GM18907 (cell line): Measurements from ENCODE around the gene TDRD12.
"Not testable (repeated sequence)": the region's sequence is repeated elsewhere in the genome, so short reads cannot be mapped to it uniquely, and the experiment has no call there.

ENCODE experiments used
- ATAC-seq: cut with Tn5 transposase; IDR thresholded peaks from one replicate; pipeline ENCODE4 v1.9.1; 2021; ENCODE audit warnings: mild to moderate bottlenecking, moderate library complexity; ENCODE audit not compliant: unreplicated experiment

Gene TDRD12

DNA sequence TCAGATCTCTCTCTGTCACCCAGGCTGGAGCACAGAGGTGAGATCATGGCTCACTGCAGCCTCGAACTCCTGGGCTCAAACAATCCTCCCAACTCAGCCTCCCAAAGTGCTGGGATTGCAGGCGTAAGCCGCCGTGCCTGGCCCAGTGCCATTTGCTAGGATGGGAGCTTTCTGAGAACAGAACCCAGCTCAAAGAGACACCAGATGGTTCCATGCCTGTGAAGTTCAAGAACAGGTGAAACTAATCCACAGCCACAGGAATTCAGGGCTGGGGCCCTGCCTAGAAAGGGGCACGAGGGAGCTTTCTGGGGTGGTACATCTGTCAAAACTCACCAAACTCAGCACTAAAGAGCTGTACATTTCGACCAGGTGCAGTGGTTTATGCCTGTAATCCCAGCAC, 145.8 kb downstream of the TDRD12 start:
- ATAC-seq, result no peak

DNA sequence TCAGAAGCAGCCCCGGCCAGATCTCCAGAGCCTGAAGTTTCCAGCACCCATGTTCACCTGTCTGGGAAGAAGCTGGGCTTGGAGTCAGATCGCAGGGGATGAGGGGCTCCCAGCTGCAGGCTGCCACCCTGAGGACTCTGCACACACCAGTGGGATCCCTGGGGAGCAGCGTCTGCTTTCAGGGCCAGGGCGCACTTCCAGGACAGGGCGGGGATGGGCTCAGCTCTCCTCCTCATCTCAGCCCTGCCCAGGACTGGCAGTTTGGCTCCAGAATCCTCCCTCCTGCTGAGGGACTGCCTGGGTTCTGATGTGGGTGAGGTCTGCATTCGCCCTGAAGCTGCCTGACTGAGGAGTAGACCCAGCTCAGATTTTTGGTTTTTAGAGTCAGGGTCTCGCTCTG, 146.5 kb downstream of the TDRD12 start:
- ATAC-seq, result no peak

DNA sequence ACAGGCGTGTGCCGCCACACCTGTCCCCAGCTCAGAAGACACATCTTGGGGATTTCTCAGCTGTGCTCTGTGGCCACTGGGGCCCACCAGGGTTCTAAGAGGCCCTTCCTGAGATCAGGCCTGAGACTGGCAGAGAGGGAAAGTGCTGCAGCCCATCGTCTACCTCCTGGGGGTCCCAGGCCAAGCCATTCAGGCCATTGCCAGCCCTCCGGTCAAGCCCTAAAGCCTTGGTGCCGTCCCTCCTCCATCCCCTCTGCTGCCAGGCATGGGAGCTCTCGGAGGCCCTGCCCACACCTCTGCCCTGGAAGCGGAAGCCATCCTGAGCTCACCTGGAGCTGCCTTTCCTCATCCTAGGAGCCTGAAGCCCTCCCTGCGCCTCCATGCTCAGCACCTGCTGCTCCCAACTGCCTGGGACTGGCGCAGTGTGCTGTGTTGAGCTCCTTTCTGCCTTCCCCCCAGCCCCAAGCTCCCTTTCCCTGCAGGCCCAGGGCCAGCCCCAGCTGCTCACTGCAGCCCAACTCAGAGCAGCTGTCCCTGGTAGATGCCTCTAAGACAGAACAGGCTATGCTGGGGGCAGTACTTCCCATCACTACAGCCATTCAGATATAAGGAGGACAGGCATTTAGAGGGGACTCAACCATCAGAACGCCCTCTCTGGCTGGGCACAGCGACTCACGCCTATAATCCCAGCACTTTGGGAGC, 147.1 kb downstream of the TDRD12 start:
- ATAC-seq, result no peak

DNA sequence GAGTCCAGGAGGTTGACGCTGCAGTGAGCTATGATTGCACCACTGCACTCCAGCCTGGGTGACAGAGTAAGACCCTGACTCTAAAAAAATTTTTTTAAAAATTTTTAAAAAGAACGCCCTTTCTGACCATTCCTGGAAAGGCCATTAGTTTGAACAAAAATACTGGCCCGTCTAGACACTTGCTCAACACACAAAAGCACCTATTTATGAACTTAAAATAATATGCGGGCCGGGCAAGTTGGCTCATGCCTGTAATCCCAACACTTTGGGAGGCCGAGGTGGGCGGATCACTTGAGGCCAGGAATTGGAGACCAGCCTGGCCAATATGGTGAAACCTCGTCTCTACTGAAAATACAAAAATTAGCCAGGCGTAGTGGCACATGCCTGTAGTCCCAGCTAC, 147.9 kb downstream of the TDRD12 start:
- ATAC-seq, result not testable (repeated sequence)

DNA sequence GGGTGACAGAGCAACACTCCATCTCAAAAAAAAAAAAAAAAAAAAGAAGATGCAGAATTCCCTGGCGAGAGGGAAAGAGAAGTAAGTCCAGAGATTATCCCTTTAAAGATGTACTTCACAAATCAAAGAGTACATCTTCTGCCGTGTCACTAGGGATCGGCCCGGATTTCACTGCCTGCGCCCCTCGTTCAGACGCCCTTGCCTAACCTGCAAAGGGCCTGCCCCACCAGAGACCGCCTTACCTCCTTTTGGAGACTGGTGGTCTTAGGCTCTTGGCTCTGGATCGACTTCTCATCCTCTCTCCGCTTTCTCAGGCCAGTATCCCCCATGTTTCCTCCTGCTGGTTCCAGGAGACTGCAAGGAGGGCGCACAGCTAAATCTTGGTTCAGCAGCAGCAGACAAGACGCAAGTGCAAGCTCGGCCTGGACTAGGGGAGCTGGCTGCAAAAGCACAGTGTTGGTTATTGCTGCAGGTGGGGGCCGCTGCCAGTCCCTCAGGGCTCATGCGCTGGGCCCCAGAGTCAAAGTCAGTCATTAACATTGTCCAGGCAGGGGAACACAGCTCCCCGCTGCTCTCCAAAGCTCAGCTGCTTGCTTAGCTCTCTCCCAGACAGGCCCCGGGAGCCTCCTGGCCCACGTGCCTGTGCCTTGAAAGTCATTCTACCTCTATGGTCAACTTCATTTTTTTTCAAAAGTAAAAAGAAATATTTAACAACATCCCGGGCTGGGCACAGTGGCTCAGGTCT, 148.8 kb downstream of the TDRD12 start:
- ATAC-seq, result no peak

DNA sequence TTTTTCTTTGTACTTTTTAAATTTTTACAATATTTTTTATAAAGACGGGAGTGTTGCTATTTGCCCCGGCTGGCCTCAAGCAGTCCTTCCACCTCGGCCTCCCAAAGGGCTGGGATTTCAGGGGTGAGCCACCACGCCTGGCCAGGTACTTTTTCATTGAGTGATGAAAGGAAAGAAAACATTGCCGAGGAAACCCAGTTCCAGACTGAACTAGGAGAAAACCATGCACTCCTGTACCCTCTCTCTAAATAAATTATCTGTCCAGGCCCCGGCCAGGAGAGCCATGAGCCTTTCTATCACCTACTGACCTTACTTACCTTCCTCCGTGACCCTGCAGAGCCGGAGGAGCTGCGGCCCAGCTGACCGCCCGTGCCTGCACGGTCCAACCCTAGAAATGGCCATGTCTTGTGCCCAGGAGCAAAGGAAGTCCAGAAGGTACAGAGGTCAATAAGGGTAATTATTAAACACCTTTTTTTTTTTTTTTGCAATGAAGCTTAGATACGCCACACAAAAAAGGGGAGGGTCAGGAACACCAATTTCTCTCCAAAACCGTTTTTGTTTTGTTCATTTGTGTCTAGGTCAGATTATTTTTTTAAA, 149.9 kb downstream of the TDRD12 start, which contains the start of gene SLC7A9:
Gene SLC7A9 (minus strand): TSS at position 399 of the 597 bp plus-strand sequence. CDS start 1,233 bp downstream, outside the sequence.
- no peak for ATAC-seq

DNA sequence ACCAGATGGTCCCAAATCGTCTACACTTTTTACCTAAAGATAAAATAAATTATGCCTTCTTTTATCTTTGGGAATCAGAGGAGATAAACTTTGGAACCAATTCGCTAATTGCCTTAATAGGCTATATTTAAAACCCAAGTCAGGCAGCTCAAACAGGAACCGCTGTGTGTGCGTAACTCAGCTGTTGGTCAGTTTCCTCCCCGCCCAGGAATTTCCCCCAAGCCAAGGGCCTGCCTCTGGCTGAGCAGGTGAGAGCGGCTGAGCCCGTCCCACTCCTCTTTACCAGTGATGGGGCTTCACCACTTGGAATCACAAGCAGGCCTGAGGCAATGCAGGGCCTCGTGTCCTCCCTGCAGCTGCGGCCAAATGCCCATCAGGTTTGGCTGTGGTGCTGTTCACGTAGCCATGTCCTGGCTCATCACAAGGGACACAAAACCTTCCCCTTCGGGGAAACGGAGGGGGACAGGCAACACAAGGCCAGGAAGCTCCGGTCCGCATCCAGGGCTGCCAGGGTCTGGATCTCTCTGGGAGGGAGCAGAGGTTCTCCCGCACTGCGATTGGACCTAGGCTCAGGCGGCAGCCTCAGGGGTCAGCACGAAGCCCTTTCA, 150.5 kb downstream of the TDRD12 start:
- ATAC-seq, result no peak

DNA sequence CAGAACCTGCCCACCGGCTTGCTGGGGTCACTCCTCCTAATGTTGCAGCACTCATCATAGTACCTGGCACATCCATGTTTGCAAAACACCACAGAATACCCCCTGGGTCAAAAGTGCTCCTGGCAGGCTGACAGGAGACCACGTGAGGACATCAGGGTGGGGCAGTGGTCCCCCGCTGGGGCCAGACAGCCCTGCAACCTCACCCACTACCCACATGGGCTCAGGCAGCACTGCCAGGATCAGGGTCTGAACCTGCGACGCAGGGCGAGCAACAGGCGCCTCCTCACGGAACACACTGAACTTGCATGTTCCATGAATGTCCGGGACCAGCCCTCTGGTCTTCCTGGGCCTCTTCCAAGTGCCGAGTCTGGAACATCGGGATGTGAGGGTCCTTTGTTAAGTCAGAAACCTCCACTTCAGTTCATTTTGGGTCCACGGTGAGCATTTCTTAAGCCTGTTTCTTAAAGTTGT, 151.4 kb downstream of the TDRD12 start:
- ATAC-seq, result no peak

DNA sequence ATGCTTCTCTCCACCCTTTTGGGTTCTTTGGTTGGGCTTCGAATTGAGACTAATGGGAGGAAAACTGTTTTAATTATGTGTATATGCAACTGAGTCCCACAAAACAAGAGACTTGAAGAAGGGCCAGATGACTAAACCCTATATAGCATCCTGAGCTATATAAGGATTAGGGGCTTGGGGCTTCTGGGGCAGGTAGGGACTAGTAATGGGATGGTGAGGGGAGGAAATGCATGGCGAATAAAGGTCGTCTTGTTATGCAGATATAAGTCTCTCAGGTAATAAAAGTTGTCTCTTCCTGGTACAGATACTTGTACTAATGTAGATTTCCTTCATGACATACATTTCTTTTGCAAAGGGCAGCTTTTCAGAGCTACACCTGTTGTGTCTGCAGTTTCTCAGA, 152.8 kb downstream of the TDRD12 start:
- ATAC-seq, result no peak

DNA sequence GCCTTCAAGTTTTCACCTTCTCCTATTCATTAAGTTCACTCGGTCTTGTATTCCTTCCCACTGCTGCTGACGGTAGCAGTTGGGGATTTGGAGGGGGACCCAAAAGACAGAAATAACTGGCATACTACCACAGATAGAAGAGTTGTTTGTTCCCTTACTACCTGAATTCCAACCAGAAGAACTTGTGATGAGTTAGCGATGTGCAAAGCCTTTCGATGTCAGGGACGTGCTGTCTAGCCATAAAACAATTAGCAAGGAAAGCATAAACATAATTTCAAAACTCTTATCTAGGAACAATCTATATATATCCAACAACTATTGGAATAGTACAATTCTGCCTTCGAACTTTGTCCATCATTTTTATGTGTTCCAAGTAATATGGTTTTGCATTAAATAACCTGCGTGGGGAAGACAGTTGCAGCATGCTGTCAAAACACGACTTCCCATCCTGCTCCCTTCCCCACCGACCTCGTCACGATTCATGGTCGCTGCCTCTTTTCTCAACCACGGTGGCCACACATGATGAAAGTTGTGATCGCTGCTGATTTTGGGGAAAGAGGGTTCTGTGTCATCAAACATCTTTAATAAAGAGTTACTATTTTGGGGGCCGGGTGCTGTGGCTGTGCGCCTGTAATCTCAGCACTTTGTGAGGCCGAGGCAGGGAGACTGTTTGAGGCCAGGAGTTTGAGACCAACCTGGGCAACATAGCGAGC, 153.8 kb downstream of the TDRD12 start:
- ATAC-seq, result no peak

DNA sequence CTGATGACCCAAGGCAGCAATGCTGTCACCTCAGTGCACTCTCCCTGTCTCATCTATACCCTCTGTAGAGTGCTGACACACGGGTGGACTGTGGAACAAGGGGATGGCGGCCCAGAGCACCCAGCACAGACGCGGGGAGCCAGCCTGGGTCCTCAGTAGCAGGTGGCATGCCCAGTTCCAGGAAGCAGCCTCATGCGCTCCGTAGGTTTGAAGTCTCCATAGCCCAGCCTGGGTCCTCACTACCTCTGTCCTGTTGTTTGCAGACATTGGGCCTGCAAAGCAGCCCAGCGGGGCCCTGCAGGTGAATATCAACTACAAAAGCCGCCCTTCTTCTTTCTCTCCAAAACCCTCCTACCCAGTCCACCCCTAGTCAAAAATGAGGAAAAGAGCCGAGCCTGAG, 155.0 kb downstream of the TDRD12 start:
- no peak for ATAC-seq

DNA sequence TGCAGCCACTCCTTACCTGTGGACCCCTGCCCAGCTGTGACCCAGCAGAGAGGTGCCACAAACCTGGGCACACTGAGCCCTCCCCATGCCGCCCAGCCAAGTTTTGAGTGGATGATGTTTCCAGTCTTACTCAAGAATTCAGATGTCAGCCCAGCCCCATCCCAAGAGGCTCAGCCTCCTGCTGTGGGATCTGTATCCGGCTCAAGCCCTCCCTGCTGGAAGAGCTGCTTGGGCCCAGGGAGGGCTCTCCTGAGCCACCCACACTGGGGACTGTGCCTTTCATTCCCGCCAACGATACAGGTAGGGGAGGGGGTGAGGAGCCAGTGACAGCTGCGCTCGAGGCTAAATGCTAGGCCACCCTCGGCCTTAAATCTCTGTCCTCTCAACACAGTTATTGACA, 155.9 kb downstream of the TDRD12 start:
- ATAC-seq, result no peak

DNA sequence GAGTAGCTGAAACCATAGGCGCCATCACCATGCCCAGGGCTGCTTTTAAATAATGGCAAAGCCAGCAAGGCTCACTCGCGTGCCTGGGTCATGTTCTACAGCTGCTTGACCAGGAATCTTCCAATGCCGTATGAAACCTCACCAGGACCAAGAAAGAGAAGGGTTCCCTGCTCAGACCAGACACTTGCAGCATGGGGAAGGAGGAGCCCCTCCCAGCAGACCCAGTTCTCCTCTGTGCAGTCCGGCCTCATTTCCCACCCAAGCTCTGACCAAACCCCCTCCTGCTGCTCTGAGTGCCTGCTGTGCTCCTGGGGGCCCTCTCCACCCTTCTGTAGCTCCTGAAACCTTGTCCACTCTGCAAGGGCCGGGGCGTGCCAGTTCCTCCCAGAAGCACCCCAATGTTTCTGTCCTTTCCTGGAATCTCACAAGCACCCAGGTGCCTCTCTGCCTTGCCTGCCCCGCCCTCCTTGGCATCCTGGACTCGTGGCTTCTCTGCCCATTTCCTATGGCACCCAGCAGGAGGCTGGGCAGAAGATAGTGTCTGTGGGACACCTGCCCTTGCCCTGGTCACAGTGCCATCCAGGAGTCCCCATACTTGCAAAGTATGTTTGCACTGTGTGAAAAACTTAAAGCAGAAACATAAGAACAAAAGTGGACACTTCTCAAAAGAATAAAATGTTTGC, 156.8 kb downstream of the TDRD12 start:
- ATAC-seq, result no peak

DNA sequence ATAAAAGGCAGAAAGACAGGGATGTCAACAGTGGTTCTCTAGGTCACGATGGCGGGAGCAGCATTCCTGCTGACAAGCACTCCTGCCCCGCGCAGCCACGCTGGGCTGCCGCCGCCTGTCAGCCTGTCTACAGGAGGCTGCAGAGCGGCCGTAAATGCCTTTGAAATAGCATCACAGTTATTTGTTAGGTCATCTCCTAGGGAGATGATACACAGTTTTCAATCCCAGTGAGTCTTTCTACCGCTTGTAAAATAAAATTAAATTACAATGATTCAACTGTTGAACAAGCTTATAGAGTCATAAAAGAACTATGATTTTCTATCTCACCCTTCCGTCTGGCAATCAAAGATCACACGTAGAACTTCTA, 157.3 kb downstream of the TDRD12 start:
- ATAC-seq, result no peak
